H1 (cell line): ENCODE measurements around the gene ABCC6. TPM values are rescaled to one million over a fixed set of nuclear protein-coding genes. Genes with fewer than 3 reads are reported as not detected.

Source experiments
- CTCF ChIA-PET: fragments of 300-600 bp; sonication (Branson Sonifier 250); formaldehyde crosslinking; loops from one replicate; lab custom pipeline; 2021; ENCODE audit not compliant: partially characterized antibody; lab: Charles Lee
- POLR2A ChIA-PET: fragments of 300-600 bp; sonication (Branson Sonifier 250); formaldehyde crosslinking; loops from one replicate; lab custom pipeline; 2021; ENCODE audit warnings: inconsistent platforms; ENCODE audit not compliant: partially characterized antibody; lab: Charles Lee
- DNase-seq, 2 experiments: peaks; one replicate each; pipeline versions ENCODE4 v3.0.0 to v3.0.0-alpha.2; 2010 to 2022; ENCODE audit warnings: low spot score in 2 of 2, low read depth in 1 of 2, mixed read lengths in 1 of 2
- FAIRE-seq: peaks from 2 replicates; lab custom pipeline; 2011; peaks lifted over from hg19 to GRCh38; lab: Jason Lieb, UNC
- H2AFZ ChIP-seq: 2 replicates; pipeline ENCODE4 v1.8.1; 2012; ENCODE audit warnings: low read length, inconsistent platforms
- H2AK5ac ChIP-seq: 2 replicates; pipeline ENCODE4 v1.6.1; 2013; ENCODE audit warnings: low read depth, low read length
- H2BK120ac ChIP-seq: replicated peaks from 2 replicates; pipeline ENCODE3; 2013; ENCODE audit warnings: low read depth, low read length, inconsistent platforms
- H2BK12ac ChIP-seq: 2 replicates; pipeline ENCODE4 v1.6.1; 2013; ENCODE audit warnings: low read depth, low read length
- H2BK15ac ChIP-seq: 2 replicates; pipeline ENCODE4 v1.6.1; 2013; ENCODE audit warnings: low read length
- H2BK20ac ChIP-seq: 2 replicates; pipeline ENCODE4 v1.6.1; 2013; ENCODE audit warnings: low read length
- H2BK5ac ChIP-seq: 2 replicates; pipeline ENCODE4 v1.6.1; 2013; ENCODE audit warnings: low read depth, low read length
- H3K14ac ChIP-seq: 2 replicates; pipeline ENCODE4 v1.6.1; 2013; ENCODE audit warnings: inconsistent platforms; ENCODE audit not compliant: insufficient read length
- H3K18ac ChIP-seq: 2 replicates; pipeline ENCODE4 v1.6.1; 2013; ENCODE audit warnings: low read length; ENCODE audit errors: extremely low read depth
- H3K23ac ChIP-seq: 2 replicates; pipeline ENCODE4 v1.6.1; 2013; ENCODE audit warnings: inconsistent platforms; ENCODE audit not compliant: insufficient read length
- H3K23me2 ChIP-seq: 2 replicates; pipeline ENCODE4 v1.6.1; 2013; ENCODE audit warnings: low read depth, low read length
- H3K27ac ChIP-seq: 2 replicates; pipeline ENCODE4 v1.6.1; 2011; ENCODE audit warnings: low read depth, low read length, inconsistent platforms
- H3K27me3 ChIP-seq, 4 experiments: replicated peaks in 1 of 4; 1 replicate in 1 of 4; 2 replicates in 3 of 4; pipeline versions ENCODE4 v1.6.1 to v1.8.1; 2011 to 2013; ENCODE audit warnings: low read length in 3 of 4, mild to moderate bottlenecking in 3 of 4, inconsistent platforms in 2 of 4, mixed read lengths in 2 of 4, moderate library complexity in 1 of 4; ENCODE audit not compliant: control insufficient read depth in 3 of 4, insufficient read depth in 3 of 4; ENCODE audit errors: extremely low read depth in 1 of 4
- H3K36me3 ChIP-seq, 4 experiments: 2 replicates each; pipeline versions ENCODE4 v1.6.1 to v1.8.1; 2011 to 2013; ENCODE audit warnings: mild to moderate bottlenecking in 4 of 4, low read length in 3 of 4, moderate library complexity in 2 of 4, control low read depth in 1 of 4, inconsistent platforms in 1 of 4; ENCODE audit not compliant: insufficient read depth in 4 of 4, control insufficient read depth in 2 of 4
- H3K4ac ChIP-seq: replicated peaks from 2 replicates; pipeline ENCODE3; 2013; ENCODE audit warnings: low read length, low read depth, mixed read lengths, inconsistent platforms; ENCODE audit not compliant: insufficient read length
- H3K4me1 ChIP-seq, 4 experiments: replicated peaks in 1 of 4; 1 replicate in 1 of 4; 2 replicates in 3 of 4; pipeline versions ENCODE4 v1.6.1 to v1.8.1; 2011 to 2013; ENCODE audit warnings: low read length in 3 of 4, inconsistent platforms in 2 of 4, mixed read lengths in 1 of 4; ENCODE audit not compliant: insufficient read depth in 4 of 4, control insufficient read depth in 3 of 4
- H3K4me2 ChIP-seq, 2 experiments: 2 replicates each; pipeline versions ENCODE4 v1.6.1 to v1.8.1; 2011 to 2013; ENCODE audit warnings: low read depth in 2 of 2, low read length in 2 of 2, control low read depth in 1 of 2, inconsistent platforms in 1 of 2, mild to moderate bottlenecking in 1 of 2; ENCODE audit not compliant: insufficient read depth in 1 of 2
- H3K4me3 ChIP-seq, 4 experiments: fragments of 200-600, 300-600 bp in 1 of 4; sonication (generic), shearing (Covaris generic), sonication (Bioruptor Twin) in 1 of 4; 2 replicates each; pipeline versions ENCODE4 v1.5.1 to v1.8.1; 2011 to 2016; ENCODE audit warnings: low read length in 4 of 4, low read depth in 3 of 4, control low read depth in 2 of 4, inconsistent platforms in 2 of 4, mild to moderate bottlenecking in 2 of 4, mixed read lengths in 1 of 4, moderate library complexity in 1 of 4; ENCODE audit not compliant: insufficient read depth in 2 of 4; ENCODE audit errors: extremely low read depth in 1 of 4
- H3K56ac ChIP-seq: replicated peaks from 2 replicates; pipeline ENCODE3; 2013; ENCODE audit warnings: low read depth, mild to moderate bottlenecking, mixed read lengths, low read length, inconsistent platforms; ENCODE audit not compliant: insufficient read length
- H3K79me1 ChIP-seq: 2 replicates; pipeline ENCODE4 v1.6.1; 2013; ENCODE audit warnings: low read depth, low read length, control low read depth
- H3K79me2 ChIP-seq, 2 experiments: 2 replicates each; pipeline versions ENCODE4 v1.6.1 to v1.8.1; 2012 to 2013; ENCODE audit warnings: low read length in 2 of 2, mild to moderate bottlenecking in 2 of 2, inconsistent platforms in 1 of 2; ENCODE audit not compliant: insufficient read depth in 2 of 2, control insufficient read depth in 1 of 2
- H3K9ac ChIP-seq, 4 experiments: replicated peaks in 1 of 4; 1 replicate in 1 of 4; 2 replicates in 3 of 4; pipeline versions ENCODE4 v1.6.1 to v1.8.1; 2011 to 2013; ENCODE audit warnings: low read depth in 3 of 4, low read length in 3 of 4, control low read depth in 2 of 4, mild to moderate bottlenecking in 2 of 4, moderate library complexity in 2 of 4, inconsistent platforms in 1 of 4; ENCODE audit errors: extremely low read depth in 1 of 4
- H3K9me3 ChIP-seq, 2 experiments: 2 replicates each; pipeline versions ENCODE4 v1.6.1 to v1.8.1; 2012 to 2013; ENCODE audit warnings: mild to moderate bottlenecking in 2 of 2, moderate library complexity in 2 of 2, control low read depth in 1 of 2, inconsistent platforms in 1 of 2, low read depth in 1 of 2, low read length in 1 of 2, mixed read lengths in 1 of 2; ENCODE audit not compliant: insufficient read depth in 2 of 2
- H4K20me1 ChIP-seq, 2 experiments: replicated peaks in 1 of 2; 2 replicates each; pipeline versions ENCODE3 to v1.8.1; 2011 to 2013; ENCODE audit warnings: inconsistent platforms in 2 of 2, low read length in 2 of 2, mild to moderate bottlenecking in 1 of 2; ENCODE audit not compliant: insufficient read depth in 2 of 2, control insufficient read depth in 1 of 2
- H4K5ac ChIP-seq: 2 replicates; pipeline ENCODE4 v1.6.1; 2013; ENCODE audit warnings: low read length, low read depth, mixed read lengths, inconsistent platforms; ENCODE audit not compliant: insufficient read length
- H4K8ac ChIP-seq: 2 replicates; pipeline ENCODE4 v1.8.0; 2013; ENCODE audit warnings: mild to moderate bottlenecking, moderate library complexity, low read length, inconsistent platforms; ENCODE audit not compliant: insufficient read depth; ENCODE audit errors: extremely low read depth
- H4K91ac ChIP-seq: replicated peaks from 2 replicates; pipeline ENCODE3; 2013; ENCODE audit warnings: low read length, mixed read lengths, inconsistent platforms; ENCODE audit not compliant: insufficient read length
- CHD2 ChIP-seq: IDR thresholded peaks from 2 replicates; pipeline ENCODE4 v1.6.1; 2012; ENCODE audit warnings: low read length, improper control_type of control experiment
- EZH2 ChIP-seq: fragments of 200-600 bp; sonication (generic); IDR thresholded peaks from 2 replicates; pipeline ENCODE4 v1.7.1; 2012; ENCODE audit warnings: low read depth, mild to moderate bottlenecking, moderate library complexity, low read length, inconsistent platforms; ENCODE audit not compliant: severe bottlenecking
- KDM5A ChIP-seq: fragments of 200-600 bp; IDR thresholded peaks from 2 replicates; pipeline ENCODE4 v1.7.1; 2012; ENCODE audit warnings: mild to moderate bottlenecking, low read length, inconsistent platforms, mixed read lengths
- RAD21 ChIP-seq, 2 experiments: IDR thresholded peaks in 1 of 2; conservative IDR thresholded peaks in 1 of 2; 2 replicates each; pipeline ENCODE4 v1.6.1; 2011; ENCODE audit warnings: low read depth in 2 of 2, low read length in 2 of 2, improper control_type of control experiment in 1 of 2, inconsistent platforms in 1 of 2, mild to moderate bottlenecking in 1 of 2, moderate library complexity in 1 of 2
- WGBS, 2 experiments: shearing (Covaris generic) in 1 of 2; methylation state at CpG; one replicate each; pipeline versions ENCODE4 v1.1.6 to v1.1.7; 2013 to 2015; ENCODE audit warnings: low lambda C conversion rate in 2 of 2, mixed read lengths in 2 of 2, inconsistent platforms in 1 of 2, low coverage in 1 of 2, missing lambda C conversion rate in 1 of 2; ENCODE audit not compliant: insufficient replicate concordance in 2 of 2, insufficient coverage in 1 of 2, insufficient read length in 1 of 2; ENCODE audit errors: extremely low coverage in 1 of 2, missing lambda C conversion rate in 1 of 2; 5-methylcytosine and 5-hydroxymethylcytosine counted together
- polyA plus RNA-seq, 7 experiments: library from polyadenylated mRNA; depleted of rRNA in 3 of 7; stranded (reverse) in 5 of 7; unstranded in 2 of 7; fragments of >200 nt in 5 of 7; fragments of 200-250 nt in 2 of 7; gene quantifications; 1 replicate in 5 of 7; 2 replicates in 1 of 7; 4 replicates in 1 of 7; pipeline versions ENCODE4 v1.2.1 to v1.2.3, GENCODE V29; 2011 to 2013; ENCODE audit warnings: missing spikeins in 2 of 7, mixed read lengths in 2 of 7
- total RNA-seq: library from RNA; stranded (reverse); fragmentation: NEBNext Ultra II Directional; extraction: Animal tissue kit (Norgen Biotek cat#: 25700); gene quantifications from 2 replicates; pipeline ENCODE4 v1.2.1, GENCODE V29; 2021
- TF ChIP-seq, protein P1 (sequence below), 3 experiments: IDR thresholded peaks; 1 replicate in 2 of 3; 2 replicates in 1 of 3; pipeline versions ENCODE4 v1.5.1 to v1.6.1; 2011; ENCODE audit warnings: low read length in 3 of 3, mild to moderate bottlenecking in 3 of 3, inconsistent platforms in 2 of 3, low read depth in 1 of 3, moderate library complexity in 1 of 3; ENCODE audit not compliant: insufficient read depth in 1 of 3; ENCODE audit errors: control extremely low read depth in 1 of 3

Gene ABCC6
- total and polyA plus RNA-seq, 2 of the 8 experiments (the other 6 are each of a cell fraction or from before 2014, with no cell fraction given): 1.6 to 1.8 TPM

GRCh38 chr16:16143038-16143763 lies 80.1 kb downstream of the ABCC6 start:
- no peaks in the 10 kb centered on the region; the same call in 1 of the 2 replicates for H3K79me1 ChIP-seq
- H2AFZ ChIP-seq: no peak overlapping the region
- H3K4ac ChIP-seq: no peak overlapping the region
- CTCF ChIA-PET: interaction anchor here (0.6 to 1.8 kb wide), 16 partner anchors 8 to 423 kb away, joined by 3 to 7 read pairs (median 3); no protein-coding TSS in a partner anchor
- 90% methylated on average over 14 of the region's 15 CpGs; no CpG with 5 or more reads in 1 of the 2 experiments for WGBS, 2 experiments
- no peak overlapping the region for H3K14ac ChIP-seq
- FAIRE-seq: no peak
- H3K9ac ChIP-seq: no peak overlapping the region
- H2BK15ac ChIP-seq: no peak overlapping the region
- H3K23me2 ChIP-seq: no peaks in the 10 kb centered on the region
- H3K36me3 ChIP-seq: peaks cover 9 to 43% (median 22%) of the 10 kb centered on the region in 4 experiments
- no peak overlapping the region for H3K56ac ChIP-seq
- H2BK120ac ChIP-seq: no peak overlapping the region
- no peak overlapping the region for H3K4me3 ChIP-seq
- no peaks in the 10 kb centered on the region for H3K9me3 ChIP-seq
- no peak overlapping the region for H3K27ac ChIP-seq
- H2BK20ac ChIP-seq: no peak overlapping the region
- no peak overlapping the region for H4K5ac ChIP-seq
- no peak overlapping the region for H4K91ac ChIP-seq
- POLR2A ChIA-PET: interaction anchor here (0.8 kb wide), 1 partner anchor 23 kb away, joined by 3 read pairs; no protein-coding TSS in a partner anchor
- peaks cover 0 to 2% (median under 1%) of the 10 kb centered on the region in 4 experiments; a peak in 1 of 7 replicates for H3K4me1 ChIP-seq
- no peaks in the 10 kb centered on the region for H3K27me3 ChIP-seq
- DNase-seq: peak in 1 of 2 experiments; percentile 71
- no peak overlapping the region for H3K18ac ChIP-seq
- H4K8ac ChIP-seq: no peak overlapping the region
- no peak overlapping the region for H3K23ac ChIP-seq
- H4K20me1 ChIP-seq: peaks cover 3% of the 10 kb centered on the region in 2 experiments
- H3K4me2 ChIP-seq: no peak overlapping the region
- H3K79me2 ChIP-seq: no peaks in the 10 kb centered on the region
- TF ChIP-seq EZH2 (no peak), CHD2 (no peak), KDM5A (no peak), RAD21 (IDR thresholded peaks at IDR 0.05 in 1 of 2, conservative IDR thresholded peaks at IDR 0.05 in 1 of 2; ENCODE audit: low read depth in 2 of 2, low read length in 2 of 2) (peak in 1 of 2 experiments; percentile 33; a peak in 1 of 4 replicates)
- TF ChIP-seq, protein P1, sequence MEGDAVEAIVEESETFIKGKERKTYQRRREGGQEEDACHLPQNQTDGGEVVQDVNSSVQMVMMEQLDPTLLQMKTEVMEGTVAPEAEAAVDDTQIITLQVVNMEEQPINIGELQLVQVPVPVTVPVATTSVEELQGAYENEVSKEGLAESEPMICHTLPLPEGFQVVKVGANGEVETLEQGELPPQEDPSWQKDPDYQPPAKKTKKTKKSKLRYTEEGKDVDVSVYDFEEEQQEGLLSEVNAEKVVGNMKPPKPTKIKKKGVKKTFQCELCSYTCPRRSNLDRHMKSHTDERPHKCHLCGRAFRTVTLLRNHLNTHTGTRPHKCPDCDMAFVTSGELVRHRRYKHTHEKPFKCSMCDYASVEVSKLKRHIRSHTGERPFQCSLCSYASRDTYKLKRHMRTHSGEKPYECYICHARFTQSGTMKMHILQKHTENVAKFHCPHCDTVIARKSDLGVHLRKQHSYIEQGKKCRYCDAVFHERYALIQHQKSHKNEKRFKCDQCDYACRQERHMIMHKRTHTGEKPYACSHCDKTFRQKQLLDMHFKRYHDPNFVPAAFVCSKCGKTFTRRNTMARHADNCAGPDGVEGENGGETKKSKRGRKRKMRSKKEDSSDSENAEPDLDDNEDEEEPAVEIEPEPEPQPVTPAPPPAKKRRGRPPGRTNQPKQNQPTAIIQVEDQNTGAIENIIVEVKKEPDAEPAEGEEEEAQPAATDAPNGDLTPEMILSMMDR (IDR thresholded peaks at IDR 0.05; ENCODE audit: control extremely low read depth in 1 of 3, insufficient read depth in 1 of 3, low read depth in 1 of 3, low read length in 3 of 3): peak; percentile 39 to 67 (median 62)
- no peak overlapping the region for H2AK5ac ChIP-seq
- no peak overlapping the region for H2BK12ac ChIP-seq
- no peak overlapping the region for H2BK5ac ChIP-seq
